ENCODE results near the gene MYH10.

Gene MYH10

DNA sequence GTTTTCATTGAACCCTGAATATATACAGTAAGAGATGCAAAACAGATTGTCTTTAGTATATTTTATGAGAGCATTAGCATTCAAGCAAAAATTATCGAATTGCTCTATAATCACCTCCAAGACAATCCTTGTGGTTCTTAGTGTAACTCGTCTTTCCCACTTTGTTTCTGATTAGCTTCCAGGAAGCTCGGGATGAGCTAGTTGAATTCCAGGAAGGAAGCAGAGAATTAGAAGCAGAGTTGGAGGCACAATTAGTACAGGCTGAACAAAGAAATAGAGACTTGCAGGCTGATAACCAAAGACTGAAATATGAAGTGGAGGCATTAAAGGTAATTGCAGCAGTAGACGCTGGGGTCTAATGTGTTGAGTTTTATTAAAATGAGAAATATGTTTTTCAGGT is 185.0 kb downstream of the MYH10 start:
- Histone ChIP-seq H3K4me1 (ENCODE audit: control insufficient read depth, insufficient read depth, low read length) (no peaks in the 10 kb centered on the region), H3K9me3 (ENCODE audit: control insufficient read depth, insufficient read depth, low read depth, low read length) (no peaks in the 10 kb centered on the region), H3K27ac (ENCODE audit: extremely low read depth, low read depth, low read length) (no peak overlapping the region), H3K4me3 (ENCODE audit: low read depth, low read length) (no peak overlapping the region), H3K36me3 (ENCODE audit: control insufficient read depth in 2 of 2, insufficient read depth in 1 of 2, low read length in 2 of 2) (peaks cover 36 to 60% of the 10 kb centered on the region in 2 experiments)
- POLR2A ChIA-PET = interaction anchor here (2.2 kb wide), 1 partner anchor 10 kb away, joined by 12 read pairs; the partner anchor contains the start of gene NDEL1
- CTCF ChIA-PET = interaction anchor here (0.6 kb wide), 1 partner anchor 300 kb away, joined by 3 read pairs; no protein-coding TSS in a partner anchor
- TF ChIP-seq ZSCAN5A (tag by site-specific recombination; IDR thresholded peaks at IDR 0.05) = no peak
- TF ChIP-seq OVOL3 (tag by site-specific recombination; IDR thresholded peaks at IDR 0.05) = no peak
- TF ChIP-seq ZNF175 (tag by site-specific recombination; IDR thresholded peaks at IDR 0.05) = no peak

GRCh38 chr17:8444494-8444893 is 186.0 kb downstream of the MYH10 start:
- Histone ChIP-seq H3K36me3 (ENCODE audit: control insufficient read depth in 2 of 2, insufficient read depth in 1 of 2, low read length in 2 of 2) (peaks cover 34 to 60% of the 10 kb centered on the region in 2 experiments), H3K4me1 (ENCODE audit: control insufficient read depth, insufficient read depth, low read length) (no peaks in the 10 kb centered on the region), H3K4me3 (ENCODE audit: low read depth, low read length) (no peak overlapping the region), H3K9me3 (ENCODE audit: control insufficient read depth, insufficient read depth, low read depth, low read length) (no peaks in the 10 kb centered on the region), H3K27ac (ENCODE audit: extremely low read depth, low read depth, low read length) (no peak overlapping the region)
- ChIA-PET CTCF (no interaction called here), POLR2A (interaction anchor here (0.6 kb wide), 1 partner anchor 413 kb away, joined by 8 read pairs; no protein-coding TSS in a partner anchor)
- TF ChIP-seq ZNF560 (tag by site-specific recombination; IDR thresholded peaks at IDR 0.05; ENCODE audit: borderline replicate concordance) (no peak), ZNF10 (tag by site-specific recombination; IDR thresholded peaks at IDR 0.05) (no peak), ZIC2 (tag by site-specific recombination; IDR thresholded peaks at IDR 0.05) (no peak), ZBTB7A (tag by site-specific recombination; IDR thresholded peaks at IDR 0.05; ENCODE audit: low read depth) (no peak)

- ChIA-PET POLR2A (no interaction called here), CTCF (interaction anchor here (0.6 kb wide), 1 partner anchor 233 kb away, joined by 6 read pairs; no protein-coding TSS in a partner anchor)
- H3K36me3 ChIP-seq (ENCODE audit: control insufficient read depth in 2 of 2, insufficient read depth in 1 of 2, low read length in 2 of 2) = peaks cover 33 to 54% of the 10 kb centered on the region in 2 experiments
- TF ChIP-seq ZSCAN18 (tag by site-specific recombination; IDR thresholded peaks at IDR 0.05) = no peak
- no peak for TF ChIP-seq ZNF626 (tag by site-specific recombination; IDR thresholded peaks at IDR 0.05)
- TF ChIP-seq ZEB2 (tag by site-specific recombination; IDR thresholded peaks at IDR 0.05) = no peak
- TF ChIP-seq, protein P1, sequence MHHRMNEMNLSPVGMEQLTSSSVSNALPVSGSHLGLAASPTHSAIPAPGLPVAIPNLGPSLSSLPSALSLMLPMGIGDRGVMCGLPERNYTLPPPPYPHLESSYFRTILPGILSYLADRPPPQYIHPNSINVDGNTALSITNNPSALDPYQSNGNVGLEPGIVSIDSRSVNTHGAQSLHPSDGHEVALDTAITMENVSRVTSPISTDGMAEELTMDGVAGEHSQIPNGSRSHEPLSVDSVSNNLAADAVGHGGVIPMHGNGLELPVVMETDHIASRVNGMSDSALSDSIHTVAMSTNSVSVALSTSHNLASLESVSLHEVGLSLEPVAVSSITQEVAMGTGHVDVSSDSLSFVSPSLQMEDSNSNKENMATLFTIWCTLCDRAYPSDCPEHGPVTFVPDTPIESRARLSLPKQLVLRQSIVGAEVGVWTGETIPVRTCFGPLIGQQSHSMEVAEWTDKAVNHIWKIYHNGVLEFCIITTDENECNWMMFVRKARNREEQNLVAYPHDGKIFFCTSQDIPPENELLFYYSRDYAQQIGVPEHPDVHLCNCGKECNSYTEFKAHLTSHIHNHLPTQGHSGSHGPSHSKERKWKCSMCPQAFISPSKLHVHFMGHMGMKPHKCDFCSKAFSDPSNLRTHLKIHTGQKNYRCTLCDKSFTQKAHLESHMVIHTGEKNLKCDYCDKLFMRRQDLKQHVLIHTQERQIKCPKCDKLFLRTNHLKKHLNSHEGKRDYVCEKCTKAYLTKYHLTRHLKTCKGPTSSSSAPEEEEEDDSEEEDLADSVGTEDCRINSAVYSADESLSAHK (tag by site-specific recombination; IDR thresholded peaks at IDR 0.05) = no peak
- TF ChIP-seq ZNF664 (tag by site-specific recombination; IDR thresholded peaks at IDR 0.05) = no peak
- TF ChIP-seq ZNF621 (tag by site-specific recombination; IDR thresholded peaks at IDR 0.05) = no peak
- no peak for TF ChIP-seq REPIN1 (tag by site-specific recombination; IDR thresholded peaks at IDR 0.05; ENCODE audit: low read depth)
- TF ChIP-seq ZNF548 (tag by site-specific recombination; IDR thresholded peaks at IDR 0.05) = no peak
- TF ChIP-seq, protein P2, sequence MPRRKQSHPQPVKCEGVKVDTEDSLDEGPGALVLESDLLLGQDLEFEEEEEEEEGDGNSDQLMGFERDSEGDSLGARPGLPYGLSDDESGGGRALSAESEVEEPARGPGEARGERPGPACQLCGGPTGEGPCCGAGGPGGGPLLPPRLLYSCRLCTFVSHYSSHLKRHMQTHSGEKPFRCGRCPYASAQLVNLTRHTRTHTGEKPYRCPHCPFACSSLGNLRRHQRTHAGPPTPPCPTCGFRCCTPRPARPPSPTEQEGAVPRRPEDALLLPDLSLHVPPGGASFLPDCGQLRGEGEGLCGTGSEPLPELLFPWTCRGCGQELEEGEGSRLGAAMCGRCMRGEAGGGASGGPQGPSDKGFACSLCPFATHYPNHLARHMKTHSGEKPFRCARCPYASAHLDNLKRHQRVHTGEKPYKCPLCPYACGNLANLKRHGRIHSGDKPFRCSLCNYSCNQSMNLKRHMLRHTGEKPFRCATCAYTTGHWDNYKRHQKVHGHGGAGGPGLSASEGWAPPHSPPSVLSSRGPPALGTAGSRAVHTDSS (tag by site-specific recombination; IDR thresholded peaks at IDR 0.05) = no peak
- TF ChIP-seq, protein P3, sequence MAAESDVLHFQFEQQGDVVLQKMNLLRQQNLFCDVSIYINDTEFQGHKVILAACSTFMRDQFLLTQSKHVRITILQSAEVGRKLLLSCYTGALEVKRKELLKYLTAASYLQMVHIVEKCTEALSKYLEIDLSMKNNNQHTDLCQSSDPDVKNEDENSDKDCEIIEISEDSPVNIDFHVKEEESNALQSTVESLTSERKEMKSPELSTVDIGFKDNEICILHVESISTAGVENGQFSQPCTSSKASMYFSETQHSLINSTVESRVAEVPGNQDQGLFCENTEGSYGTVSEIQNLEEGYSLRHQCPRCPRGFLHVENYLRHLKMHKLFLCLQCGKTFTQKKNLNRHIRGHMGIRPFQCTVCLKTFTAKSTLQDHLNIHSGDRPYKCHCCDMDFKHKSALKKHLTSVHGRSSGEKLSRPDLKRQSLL (tag by site-specific recombination; IDR thresholded peaks at IDR 0.05) = no peak
- no peak overlapping the region for H3K4me3 ChIP-seq (ENCODE audit: low read depth, low read length)
- no peaks in the 10 kb centered on the region for H3K4me1 ChIP-seq (ENCODE audit: control insufficient read depth, insufficient read depth, low read length)
- no peak overlapping the region for H3K27ac ChIP-seq (ENCODE audit: extremely low read depth, low read depth, low read length)
- no peaks in the 10 kb centered on the region for H3K9me3 ChIP-seq (ENCODE audit: control insufficient read depth, insufficient read depth, low read depth, low read length)
Measured at GRCh38 chr17:8443756-8444155, 186.8 kb downstream of the MYH10 start.
